Measurements from ENCODE around the gene TNFRSF9.

GRCh38 chr1:7912145-7912544 is 28.5 kb downstream of the TNFRSF9 start:
- TF ChIP-seq CTCF (IDR thresholded peaks at IDR 0.05; ENCODE audit: poor library complexity), result no peak
- TF ChIP-seq EZH2phosphoT487 (IDR thresholded peaks at IDR 0.05; ENCODE audit: low read depth, severe bottlenecking, unreplicated experiment), result no peak

Measured in hepatocyte (in vitro differentiated cells).